RKO (cell line): ENCODE results near the gene COPS9.

Experiments used
- DNase-seq: peaks from one replicate; pipeline ENCODE4 v3.0.0-alpha.2; 2016; ENCODE audit warnings: low spot score

COPS9 gene

DNA sequence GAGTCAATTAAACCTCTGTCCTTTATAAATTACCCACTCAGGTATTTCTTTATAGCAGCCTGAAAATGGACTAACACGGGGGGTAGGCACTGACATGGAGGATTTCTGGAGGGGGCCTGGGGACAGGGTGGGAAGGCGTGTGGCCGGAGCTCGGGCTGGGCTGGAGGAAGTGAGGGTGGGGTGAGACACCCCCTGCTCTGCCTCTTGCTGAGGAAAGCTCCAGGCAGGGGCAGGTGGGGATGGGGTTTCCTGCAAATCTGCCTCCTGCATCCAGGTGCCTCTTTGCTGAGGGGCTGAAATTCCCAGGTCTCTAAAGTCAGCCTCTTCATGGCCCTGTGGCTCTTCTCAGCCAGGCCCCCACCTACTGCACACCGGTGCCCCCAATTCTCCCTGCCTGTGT lies 30.1 kb upstream of the COPS9 start:
- no peak for DNase-seq

DNA sequence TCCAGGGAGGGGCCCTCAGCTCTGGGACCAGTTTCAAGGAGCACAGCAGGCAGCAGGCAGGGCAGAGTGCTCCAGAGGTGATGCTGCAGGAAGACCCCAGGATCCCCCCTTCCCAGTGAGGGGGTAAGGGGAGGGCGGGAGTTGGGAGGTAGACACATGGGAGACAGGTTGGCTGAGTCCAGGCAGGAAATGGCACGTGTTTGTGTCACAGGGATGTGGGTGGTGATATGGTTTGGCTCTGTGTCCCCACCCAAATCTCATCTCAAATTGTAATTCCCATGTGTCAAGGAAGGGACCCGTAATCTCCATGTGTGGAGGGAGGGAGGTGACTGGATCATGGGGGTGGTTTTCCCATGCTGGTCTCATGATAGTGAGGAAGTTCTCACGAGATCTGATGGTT lies 29.6 kb upstream of the COPS9 start:
- DNase-seq, result no peak

DNA sequence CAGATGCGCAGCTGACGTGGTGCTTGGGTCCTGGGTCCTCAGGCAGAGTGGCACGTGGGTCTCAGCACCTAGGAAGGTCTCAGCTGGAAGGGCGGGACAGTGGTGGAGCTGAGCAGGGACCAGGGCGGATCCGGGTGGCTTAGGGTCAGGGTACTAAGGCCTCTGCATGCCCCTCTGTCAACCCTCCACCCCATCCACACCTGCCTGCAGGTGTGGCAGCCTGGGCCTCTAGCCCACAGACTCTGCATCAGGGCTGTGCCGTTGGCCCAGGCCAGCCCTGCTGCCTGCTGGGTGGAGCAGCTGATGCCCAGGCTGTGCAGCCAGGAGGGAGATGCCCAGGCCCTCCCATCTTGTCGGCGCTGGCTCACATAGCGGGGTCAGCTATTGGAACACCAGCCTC lies 28.9 kb upstream of the COPS9 start:
- DNase-seq, result no peak

DNA sequence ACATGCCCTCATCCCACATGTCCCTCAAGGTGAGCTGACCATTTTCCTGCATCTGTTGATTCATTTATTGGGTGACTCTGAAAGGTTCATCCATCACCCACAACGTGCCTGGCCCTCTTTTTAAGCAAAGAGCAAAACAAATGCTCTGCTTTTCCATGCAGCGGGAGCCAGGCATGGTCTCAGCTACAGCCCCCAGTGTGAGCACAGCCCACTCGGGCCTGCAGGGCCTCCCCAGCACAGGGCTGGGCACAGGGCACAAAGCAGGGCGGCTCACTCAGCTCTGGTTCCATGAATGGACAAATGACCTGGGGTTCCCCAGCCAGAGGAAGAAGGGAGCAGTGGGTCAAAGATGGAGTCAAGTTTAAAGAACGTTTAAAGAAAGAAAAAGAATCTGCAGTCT lies 28.5 kb upstream of the COPS9 start:
- no peak for DNase-seq

DNA sequence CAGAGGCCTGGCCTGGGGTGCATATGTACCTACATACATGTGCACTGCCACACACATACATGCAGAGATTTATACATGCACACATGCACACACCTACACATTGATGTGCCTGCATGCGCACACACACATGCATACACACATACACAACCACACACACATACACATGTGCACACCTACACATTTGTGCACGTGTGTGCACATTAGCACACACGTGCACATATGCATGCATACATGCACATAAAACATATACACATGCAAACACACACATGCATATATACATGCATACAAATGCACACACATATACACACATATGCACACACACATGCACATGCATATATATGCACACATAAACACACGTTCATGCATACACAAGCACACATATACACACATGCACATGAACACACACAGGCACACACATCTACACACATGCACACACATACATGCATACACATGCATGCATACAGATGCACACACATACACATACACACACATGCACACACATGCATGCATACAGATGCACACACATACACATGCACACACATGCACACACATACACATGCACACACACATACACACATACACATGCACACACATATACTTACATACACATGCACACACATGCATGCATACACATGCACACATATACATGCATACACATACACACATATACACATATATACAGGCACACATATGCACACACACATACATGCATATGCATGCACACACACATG lies 27.9 kb upstream of the COPS9 start:
- DNase-seq, result no peak

DNA sequence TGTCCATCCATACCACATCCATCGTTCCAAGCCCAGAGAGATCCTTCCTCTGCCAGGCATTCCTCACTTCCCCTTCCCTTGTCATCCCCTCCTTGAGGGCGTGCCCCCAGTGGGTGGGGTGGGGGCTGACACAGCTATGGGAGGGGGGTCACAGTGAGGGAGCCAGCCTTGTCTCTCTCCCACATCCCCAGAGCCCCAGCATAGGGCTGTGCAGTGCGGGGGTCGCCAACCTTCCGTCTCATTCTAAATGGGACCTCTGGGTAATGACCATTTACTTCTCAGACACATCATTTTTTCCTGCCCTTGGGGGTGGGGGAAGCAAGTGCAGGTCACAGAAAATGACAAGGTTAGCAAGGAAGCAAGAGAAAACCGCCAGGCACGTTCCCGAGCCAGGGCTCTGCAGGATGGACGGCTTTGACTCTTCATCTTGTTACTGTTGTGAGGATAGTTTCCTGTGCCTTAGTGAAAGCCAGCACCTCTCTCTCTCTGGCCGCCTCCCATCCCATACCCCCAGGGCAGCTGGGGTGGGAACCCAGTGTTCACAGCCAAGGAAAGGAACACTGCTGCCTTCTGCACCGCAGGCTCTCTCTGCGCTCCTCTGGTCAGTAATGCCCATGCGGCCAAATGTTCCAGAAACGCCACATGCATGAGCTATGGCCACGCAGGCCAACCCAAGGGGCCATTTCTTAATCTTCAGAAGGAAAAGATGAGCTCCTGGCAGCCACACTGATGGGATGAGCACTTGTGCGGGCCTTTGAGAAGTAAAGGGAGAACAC lies 27.0 kb upstream of the COPS9 start:
- DNase-seq, result no peak

DNA sequence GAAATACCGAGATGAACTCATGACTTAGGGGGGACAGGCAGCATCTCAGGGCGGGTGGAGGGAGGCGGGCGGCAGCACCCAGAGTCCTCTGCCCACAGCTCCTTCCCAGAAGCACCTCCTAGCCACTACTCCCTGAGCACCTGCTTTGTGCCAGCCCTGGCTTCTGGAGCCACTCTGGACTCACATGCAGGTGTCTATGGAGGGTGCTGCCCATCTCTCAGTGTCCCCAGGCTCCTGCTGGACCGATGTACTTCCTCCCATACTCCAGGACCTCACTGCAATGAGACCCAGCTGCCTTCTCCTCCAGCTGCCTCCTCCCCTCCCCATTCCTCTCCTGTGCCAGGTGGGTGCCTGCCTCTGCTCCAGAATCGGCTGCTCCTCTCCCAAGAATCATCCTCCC lies 26.4 kb upstream of the COPS9 start:
- no peak for DNase-seq

DNA sequence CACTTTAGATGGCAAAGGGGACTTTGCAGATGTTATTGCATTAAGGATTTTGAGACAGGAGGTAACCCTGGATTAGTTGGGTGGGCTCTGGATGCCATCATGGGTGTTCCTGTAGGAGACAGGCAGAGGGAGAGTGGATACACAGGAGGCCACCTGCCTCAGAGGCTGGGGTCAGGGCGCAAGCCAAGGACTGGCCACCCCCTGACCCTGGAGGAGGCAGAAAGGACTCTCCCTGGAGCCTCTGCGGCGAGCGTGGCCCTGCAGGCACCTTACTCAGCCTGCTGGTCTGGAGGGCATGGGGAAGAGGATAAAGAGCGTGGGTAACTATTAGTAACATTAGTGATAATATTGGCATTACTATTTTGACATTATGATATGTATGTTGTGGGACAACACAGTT lies 25.9 kb upstream of the COPS9 start:
- DNase-seq, result no peak

DNA sequence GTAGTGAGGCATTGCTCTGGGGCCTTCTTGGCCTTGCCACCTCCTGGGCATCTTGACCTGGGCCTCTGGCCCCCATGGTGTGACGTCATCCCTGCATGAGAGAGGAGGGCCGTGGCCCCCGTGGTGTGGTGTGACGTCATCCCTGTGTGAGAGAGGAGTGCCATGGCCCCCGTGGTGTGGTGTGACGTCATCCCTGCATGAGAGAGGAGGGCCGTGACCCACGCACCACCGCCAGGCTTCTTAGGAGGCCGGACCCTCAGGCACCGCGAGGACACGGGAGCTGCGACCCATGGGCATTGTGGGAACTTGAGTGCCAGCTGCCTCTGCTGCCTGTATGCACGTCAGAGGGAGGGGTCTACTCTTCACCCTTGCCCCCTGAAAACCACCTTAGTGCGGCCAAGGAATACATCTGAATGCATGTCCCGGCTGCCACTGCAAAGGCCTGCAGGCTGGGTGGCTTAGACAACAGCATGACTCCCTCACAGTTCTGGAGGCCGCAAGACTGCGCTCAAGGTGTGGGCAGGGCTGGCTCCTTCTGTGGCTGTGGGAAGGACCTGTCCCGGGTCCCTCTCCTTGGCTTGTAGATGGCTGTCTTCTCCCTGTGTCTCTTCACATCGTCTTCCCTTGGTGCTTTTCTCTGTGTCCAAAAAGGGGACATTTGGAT lies 25.1 kb upstream of the COPS9 start:
- no peak for DNase-seq

DNA sequence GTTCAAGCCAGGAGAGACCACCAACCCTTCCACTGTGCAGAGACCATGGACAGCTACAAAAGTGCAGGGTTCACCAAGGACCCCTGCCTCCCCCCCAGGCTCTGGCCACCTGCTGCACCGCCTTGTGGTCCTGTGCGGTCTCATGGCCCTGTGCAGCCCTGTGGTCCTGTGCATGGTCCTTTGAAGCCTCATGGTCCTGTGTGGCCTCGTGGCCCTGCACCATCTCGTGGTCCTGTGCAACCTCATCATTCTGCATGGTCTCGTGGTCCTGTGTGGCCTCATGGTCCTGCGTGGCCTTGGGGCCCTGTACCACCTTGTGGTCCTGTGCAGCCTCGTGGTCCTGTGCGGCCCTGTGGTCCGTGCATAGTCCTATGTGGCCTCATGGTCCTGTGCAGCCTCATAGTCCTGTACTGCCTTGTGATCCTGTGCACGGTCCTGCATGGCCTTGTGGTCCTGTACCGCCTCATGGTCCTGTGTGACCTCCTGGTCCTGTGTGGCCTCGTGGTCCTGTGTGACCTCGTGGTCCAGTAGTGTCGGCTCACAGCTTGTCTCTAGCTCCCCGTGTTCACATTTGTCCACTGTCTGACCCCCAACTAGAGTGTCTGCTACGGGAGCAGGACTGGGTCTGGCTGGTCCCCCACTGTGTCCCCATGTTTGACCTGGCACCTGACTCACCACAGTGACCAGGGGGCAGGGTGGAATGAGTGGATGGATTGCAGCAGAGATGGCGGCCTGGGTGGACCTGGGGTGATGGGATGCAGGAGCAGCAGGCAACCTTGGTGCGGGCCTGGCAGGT lies 24.4 kb upstream of the COPS9 start:
- DNase-seq, result no peak

DNA sequence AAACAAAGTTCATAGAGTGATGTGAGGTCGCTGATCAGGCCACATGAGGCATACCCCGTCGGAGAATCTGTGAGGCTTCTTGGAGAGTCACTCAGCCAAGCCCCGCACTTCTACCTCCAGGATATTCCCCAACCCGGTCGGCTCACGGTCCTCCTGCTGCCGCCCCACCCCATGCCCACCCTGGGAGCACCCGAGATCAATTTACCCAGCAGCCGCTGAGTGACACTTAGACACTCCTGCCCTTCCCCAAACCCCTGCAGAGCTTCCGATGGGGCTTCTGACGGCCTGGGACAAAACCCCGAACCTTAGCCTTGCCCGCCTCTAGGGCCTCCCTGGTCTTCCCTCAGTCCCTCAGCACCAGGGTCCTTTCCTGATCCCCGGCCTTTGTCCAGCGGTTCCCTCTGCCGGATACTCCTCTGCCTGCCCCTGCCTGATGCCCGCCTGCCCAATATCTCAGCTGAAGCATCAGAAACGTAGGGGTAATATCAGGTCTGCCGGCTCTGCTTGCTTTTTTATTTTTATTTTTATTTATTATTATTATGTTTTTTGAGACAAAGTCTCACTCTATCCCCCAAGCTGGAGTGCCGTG lies 23.2 kb upstream of the COPS9 start:
- DNase-seq, result no peak

DNA sequence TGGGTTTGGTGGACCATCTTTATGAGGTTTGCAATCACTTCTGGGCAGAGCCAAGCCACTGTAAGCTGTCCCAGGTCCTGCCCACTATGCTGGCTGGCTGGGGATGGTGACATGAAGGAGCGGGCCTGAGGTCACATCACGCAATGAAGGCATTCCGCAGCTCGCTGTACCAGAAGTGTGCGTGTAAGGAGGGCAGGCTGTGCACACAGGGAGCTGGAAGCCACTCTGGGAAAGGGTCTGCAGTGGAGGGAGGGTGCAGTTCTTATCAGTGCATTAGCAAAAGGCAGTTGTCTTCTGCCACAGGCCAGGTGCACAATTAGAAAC lies 21.0 kb upstream of the COPS9 start:
- no peak for DNase-seq

DNA sequence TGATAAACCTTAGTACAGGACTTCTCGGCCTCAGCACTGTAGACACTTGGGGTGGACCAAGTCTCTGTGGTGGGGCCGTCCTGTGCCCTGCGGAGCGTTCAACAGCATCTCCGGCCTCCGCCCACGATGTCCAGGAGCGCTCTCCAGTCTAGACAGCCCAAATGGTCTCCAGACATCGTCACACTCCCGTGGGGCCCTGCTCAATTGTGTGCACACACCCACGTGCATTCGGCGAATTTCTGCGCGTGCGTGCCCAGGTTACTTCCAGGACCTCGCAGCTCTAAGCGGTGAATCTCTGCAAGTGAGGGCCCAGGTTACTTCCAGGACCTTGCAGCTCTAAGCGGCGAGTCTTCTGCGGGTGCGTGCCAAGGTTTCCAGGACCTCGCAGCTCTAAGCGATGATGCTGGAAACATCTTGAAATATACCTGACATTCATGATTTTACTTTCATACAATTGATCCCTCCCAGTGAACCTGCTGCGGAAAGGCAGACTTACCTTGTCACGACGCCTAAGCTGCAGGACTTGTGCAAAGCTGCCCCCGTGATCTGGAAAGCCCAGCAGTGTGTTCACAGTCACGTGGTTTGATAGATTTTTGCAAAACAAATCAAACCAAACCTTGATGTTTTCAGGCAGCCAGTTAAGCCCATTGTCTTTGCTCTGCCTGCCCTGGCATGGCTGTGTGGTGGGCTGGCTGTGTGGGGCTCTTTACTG lies 20.5 kb upstream of the COPS9 start:
- DNase-seq, result no peak

DNA sequence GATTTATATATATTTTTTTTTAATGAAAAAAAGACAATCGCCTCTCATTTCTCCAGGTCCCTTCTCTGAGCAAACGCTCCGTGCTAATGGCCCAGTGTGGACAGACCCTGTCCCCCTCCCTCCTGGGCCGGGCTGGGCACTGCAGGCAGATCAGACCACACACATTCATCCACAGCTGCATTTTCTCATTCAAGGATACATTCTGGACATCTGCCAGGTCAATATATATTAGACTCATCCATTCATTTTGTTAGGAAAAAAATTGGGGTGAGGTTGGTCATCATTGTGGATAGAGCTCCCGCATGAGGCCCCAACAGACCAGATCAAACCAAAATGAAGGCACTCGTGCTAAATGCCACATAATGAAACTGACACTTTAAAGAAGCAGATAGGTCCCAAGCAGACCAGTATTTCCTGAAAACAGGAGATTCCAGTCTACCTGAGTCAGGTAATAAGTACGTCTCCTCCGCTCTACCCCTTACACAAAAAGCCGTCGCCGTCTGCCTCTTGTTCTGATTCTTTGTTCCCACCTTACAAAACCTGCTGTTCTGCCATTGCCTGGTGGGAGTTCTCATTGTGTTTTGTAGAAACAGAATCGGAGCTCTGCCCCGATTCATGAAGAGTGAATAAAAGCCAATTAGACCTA lies 19.8 kb upstream of the COPS9 start:
- peak; percentile 24 for DNase-seq

DNA sequence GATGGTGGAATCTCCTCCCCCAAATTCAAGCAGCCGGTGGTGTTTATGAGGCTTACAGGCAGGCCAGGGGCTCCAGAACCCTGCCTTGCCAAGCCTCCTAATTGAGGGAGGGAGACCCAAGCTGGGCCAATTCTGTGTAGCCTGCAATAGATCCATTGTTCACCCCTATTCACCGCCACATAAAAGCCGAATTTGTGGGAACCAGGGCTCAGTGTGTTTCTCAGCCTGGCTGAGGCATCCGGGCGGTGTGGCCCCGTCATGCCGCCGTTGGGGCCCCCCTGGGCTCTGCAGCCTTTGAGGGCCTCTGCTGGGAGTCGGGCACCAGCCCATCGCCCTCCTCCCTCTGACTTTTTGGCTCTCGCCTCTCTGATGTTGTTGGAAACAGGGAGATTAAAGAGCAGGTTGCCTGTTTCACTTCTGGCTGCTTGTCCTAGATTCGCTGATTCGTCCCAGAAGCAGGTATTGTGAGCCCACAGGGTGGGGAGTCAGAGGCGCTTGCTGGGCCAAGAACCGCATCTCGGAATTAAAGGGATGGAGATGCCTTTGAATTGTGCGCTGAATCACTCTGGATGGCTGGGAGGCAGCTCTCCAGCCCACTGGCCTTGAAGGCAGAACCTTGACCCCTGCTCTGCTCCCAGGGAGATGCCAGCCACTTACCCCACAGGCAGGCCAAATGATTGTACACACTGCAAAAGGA lies 19.1 kb upstream of the COPS9 start:
- no peak for DNase-seq

DNA sequence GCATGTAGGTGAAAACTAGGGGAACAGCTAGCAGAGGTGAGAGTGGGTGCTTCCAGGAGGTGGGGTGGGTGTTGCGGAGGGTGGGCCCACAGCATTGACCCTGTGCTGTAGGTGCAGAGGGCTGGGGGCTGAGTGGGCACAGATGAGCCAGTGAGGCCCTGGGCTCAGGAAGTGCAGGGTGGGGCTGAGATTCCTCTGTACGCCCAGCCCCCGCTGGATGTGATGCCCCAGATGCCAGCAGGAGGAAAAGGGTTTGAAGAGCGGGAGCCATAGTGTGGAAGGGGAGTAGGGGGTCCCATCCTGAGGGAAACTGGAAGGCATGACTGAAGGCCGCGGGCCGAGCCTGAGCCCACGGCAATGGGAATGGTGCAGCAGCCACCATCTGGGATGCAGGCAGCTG lies 18.5 kb upstream of the COPS9 start:
- no peak for DNase-seq

DNA sequence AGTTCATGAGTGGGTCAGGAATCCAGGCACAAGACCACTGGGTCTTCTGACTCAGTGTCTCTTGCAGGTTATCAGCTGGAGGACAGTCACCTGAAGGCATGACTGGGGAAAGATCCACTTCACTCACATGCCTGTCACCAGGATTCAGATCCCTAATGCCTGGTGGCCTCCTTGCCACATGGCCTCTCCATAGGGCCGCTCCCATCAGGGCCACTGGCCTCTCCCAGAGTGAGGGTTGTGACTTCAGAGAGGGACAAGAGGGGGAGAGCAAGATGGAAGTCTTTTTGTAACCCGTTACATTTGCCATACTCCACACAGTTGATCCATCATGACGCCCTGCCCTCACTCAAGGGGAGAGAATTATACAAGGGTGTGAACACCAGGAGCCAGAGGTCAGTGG lies 17.3 kb upstream of the COPS9 start:
- no peak for DNase-seq

DNA sequence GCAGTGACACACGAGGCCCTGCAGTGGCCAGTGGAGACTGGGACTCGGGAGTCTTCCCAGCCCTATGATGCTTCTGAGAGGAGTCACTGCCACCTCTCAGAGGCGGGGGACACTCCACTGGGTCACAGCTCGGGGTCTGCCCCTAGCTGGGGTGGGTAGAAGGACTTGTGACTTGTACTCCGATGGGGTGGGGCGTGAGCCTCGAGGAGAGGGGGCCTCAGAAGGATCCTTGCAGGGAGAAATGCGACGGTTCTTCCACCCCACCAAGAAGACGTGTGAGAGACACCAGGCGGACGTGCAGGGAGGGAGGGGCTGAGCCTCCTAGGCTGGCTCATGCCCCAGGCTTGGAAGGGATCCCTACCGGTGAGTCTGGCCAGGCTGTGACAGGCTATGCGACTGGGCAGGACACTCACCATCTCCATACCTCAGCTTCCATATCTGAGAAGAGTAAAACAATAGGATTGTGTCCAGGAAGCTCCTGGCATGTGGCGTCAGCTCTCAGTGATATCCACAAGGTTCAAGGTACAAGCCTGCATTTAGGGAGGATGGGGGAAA lies 15.4 kb upstream of the COPS9 start:
- no peak for DNase-seq

DNA sequence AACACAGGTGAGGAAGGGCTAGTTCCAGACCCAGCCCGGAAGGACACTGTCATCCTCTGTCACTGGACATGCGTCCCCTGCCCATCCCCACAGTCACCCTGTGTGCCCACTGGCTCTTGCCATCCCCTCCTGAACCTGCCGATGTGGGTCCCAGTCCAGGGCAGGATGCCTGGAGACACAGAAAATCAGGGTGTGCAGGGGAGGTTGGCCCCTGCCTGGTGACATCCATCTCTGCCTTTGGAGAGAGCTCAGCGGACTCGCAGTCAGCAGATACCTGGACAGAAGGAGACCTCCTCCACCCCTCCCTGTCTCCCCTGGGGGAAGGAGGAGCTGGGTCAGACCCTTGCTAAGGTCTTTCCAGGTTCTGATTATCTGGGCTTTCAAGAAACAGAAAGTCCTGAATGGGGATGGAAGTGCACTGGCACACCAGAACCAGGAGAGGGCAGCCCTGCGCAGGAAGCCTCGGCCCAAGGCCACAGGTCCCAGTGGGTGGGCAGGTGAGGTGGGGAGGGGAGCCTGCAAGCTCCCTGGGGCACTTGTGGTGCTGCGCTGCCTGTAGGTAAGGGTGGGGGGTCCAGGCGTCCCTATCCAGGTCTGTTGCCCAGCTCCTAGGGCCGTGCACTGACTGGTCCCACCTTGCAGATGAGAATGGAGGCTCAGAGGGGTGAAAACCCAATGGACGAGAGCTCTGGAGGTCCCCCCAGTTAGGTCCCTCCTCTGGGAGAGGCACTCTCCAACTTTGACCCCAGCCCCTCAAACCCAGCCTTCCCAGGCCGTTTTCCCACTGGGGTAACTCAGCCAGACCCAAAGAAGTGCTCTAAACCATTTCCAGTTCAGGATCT lies 14.1 kb upstream of the COPS9 start:
- no peak for DNase-seq
